Small intestine (tissue), 7 donors: ENCODE measurements around the gene KIF18B. TPM values are rescaled to one million over a fixed set of nuclear protein-coding genes. Genes with fewer than 3 reads are reported as not detected.
A peak's percentile ranks its signal among the peaks of the same experiment; 100 is the strongest.

ENCODE experiments used
- DNase-seq, 2 donors: peaks; one replicate each; pipeline versions ENCODE4 v3.0.0 to v3.0.0-alpha.2; 2013
- FAIRE-seq: peaks from 2 replicates; lab custom pipeline; 2012; peaks lifted over from hg19 to GRCh38; lab: Jason Lieb, UNC
- H3K27ac ChIP-seq, 3 donors: one replicate each; pipeline ENCODE4 v1.5.1; 2013; ENCODE audit warnings: low read length in 2 of 3, mild to moderate bottlenecking in 2 of 3, control low read depth in 1 of 3, inconsistent platforms in 1 of 3, low read depth in 1 of 3, moderate library complexity in 1 of 3
- H3K27me3 ChIP-seq, 3 donors: one replicate each; pipeline ENCODE4 v1.6.1; 2013; ENCODE audit warnings: low read length in 3 of 3, inconsistent platforms in 1 of 3; ENCODE audit not compliant: control insufficient read depth in 3 of 3, insufficient read depth in 3 of 3
- H3K36me3 ChIP-seq, 3 donors: one replicate each; pipeline ENCODE4 v1.6.1; 2013; ENCODE audit warnings: low read length in 3 of 3, inconsistent platforms in 1 of 3, low read depth in 1 of 3, mild to moderate bottlenecking in 1 of 3, moderate library complexity in 1 of 3; ENCODE audit not compliant: control insufficient read depth in 3 of 3, insufficient read depth in 2 of 3
- H3K4me1 ChIP-seq, 3 donors: one replicate each; pipeline ENCODE4 v1.6.1; 2013; ENCODE audit warnings: low read length in 2 of 3, inconsistent platforms in 1 of 3, low read depth in 1 of 3, mild to moderate bottlenecking in 1 of 3, moderate library complexity in 1 of 3; ENCODE audit not compliant: control insufficient read depth in 3 of 3, insufficient read depth in 2 of 3
- H3K4me3 ChIP-seq, 3 donors: one replicate each; pipeline ENCODE4 v1.5.1; 2013; ENCODE audit warnings: low read length in 3 of 3, control low read depth in 1 of 3, inconsistent platforms in 1 of 3, low read depth in 1 of 3, mild to moderate bottlenecking in 1 of 3, moderate library complexity in 1 of 3
- H3K9me3 ChIP-seq, 2 donors: one replicate each; pipeline ENCODE4 v1.6.1; 2013; ENCODE audit warnings: low read depth in 1 of 2, low read length in 1 of 2; ENCODE audit not compliant: control insufficient read depth in 2 of 2, insufficient read depth in 1 of 2
- WGBS, 3 donors: extraction: QIAGEN DNeasy Blood & Tissue Kit; methylation state at CpG; one replicate each; pipeline ENCODE4 v1.1.7; 2013; 5-methylcytosine and 5-hydroxymethylcytosine counted together
- polyA plus RNA-seq, 4 donors: library from polyadenylated mRNA; stranded (reverse) in 3 of 4; unstranded in 1 of 4; fragments of 200-250 nt in 3 of 4; fragments of 120-200 nt in 1 of 4; gene quantifications; one replicate each; pipeline versions ENCODE4 v1.2.1 to v1.2.3, GENCODE V29; 2013
- donor health status: healthy with polysubstance abuse.
- donor health status: control.
- donor health status: control.
- donor health status: Bipolar disorder and iron deficiency.
- donor health status: healthy.

Gene KIF18B
- polyA plus RNA-seq, 4 donors, result 0.27 to 9.5 (median 3.8) TPM

DNA sequence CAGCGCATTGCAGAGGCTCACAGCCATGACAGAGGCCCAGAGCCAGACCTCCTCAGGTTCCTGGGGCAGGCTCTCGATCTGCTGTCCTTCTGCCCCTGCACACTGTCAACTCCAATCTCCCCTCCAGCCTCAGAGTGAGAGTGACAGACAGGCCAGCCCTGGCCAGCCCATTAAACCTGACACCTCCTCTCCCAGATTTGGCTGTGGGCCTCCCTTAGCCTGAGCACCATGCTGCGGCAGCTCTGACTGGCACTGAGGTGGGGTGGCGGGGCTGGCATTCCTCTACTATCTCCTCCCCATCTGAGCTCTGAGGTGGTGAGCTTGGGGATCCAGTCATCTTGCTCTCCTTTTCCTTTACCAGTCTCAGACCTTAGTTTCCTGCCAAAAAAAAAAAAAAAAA is 36.0 kb upstream of the KIF18B start:
- Histone ChIP-seq H3K4me3 (no peak overlapping the region), H3K9me3 (no peaks in the 10 kb centered on the region), H3K4me1 (peaks cover 0 to 40% (median 0%) of the 10 kb centered on the region in 3 donors), H3K27ac (no peak overlapping the region), H3K27me3 (peaks cover under 1 to 61% (median 2%) of the 10 kb centered on the region in 3 donors), H3K36me3 (no peaks in the 10 kb centered on the region)
- no peak for DNase-seq
- FAIRE-seq, result no peak
- 86 to 94% (median 93%) methylated on average over 4 of the region's 4 CpGs for WGBS, 3 donors

DNA sequence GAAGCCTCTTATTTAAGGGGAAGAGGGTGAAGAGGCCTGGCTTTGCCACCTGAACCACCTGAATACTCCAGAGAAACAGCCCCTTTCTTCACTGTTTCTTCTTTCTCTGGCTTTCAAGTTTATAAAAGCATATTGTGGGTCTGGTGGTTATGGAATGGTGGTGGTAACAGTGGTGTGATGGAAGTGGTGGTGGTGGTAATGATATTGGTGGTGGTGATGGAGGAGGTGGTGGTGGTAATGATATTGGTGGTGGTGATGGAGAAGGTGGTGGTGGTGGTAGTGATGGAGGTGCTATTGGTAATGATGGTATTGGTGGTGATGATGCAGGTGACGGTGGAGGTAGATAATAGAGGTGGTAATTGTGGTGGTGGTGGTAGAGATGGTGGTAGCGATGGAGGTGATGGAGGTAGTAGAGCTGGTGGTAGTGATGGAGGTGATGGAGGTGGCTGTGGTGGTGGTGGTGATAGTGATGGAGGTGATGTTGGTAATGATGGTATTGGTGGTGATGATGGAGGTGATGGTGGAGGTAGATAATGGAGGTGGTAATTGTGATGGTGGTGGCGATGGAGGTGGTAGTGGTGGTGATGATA is 34.6 kb upstream of the KIF18B start:
- no peaks in the 10 kb centered on the region for H3K9me3 ChIP-seq
- H3K4me3 ChIP-seq, result no peak overlapping the region
- H3K27ac ChIP-seq, result peak overlapping the region in 2 of 3 donors; percentile 28 to 79
- 87 to 94% (median 89%) methylated on average over 3 of the region's 3 CpGs for WGBS, 3 donors
- H3K27me3 ChIP-seq, result peaks cover 0 to 61% (median 4%) of the 10 kb centered on the region in 3 donors
- H3K4me1 ChIP-seq, result peaks cover 0 to 44% (median 0%) of the 10 kb centered on the region in 3 donors
- DNase-seq (no peak), FAIRE-seq (no peak)
- no peaks in the 10 kb centered on the region for H3K36me3 ChIP-seq

DNA sequence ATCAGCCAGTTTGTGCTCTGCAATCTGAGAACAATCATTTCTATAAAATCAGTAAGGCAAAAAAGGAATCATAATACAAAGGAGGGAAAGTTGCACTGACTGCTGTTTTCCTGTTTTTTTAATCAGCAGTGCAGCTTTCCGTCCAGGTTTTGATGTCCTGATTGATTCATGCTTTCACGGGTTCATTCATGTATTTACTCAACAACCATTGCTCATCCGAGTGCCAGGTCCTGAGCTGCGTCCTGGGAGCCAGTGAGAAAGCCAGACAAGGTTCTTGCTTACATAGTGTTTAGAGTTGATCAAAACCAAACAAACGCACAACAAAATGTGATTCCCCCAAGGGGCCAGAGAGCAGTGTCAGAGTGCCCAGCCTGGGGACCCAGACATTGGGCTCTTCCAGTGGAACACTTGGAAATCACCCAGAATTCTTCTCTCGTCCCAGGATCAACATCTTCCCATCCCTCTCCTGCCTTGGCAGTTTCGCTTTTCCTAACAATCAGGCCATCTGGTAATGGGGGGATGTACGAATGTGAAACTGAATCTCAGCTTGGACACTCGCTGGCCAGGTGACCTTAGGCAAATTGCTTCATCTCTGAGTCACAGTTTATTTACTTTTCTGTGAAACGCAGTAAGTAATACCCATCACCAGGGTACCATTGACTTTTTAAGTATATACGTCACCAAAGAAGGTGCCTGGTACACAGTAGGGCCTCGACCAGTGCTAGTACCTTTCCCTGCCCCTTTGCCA is 33.8 kb upstream of the KIF18B start:
- peak overlapping the region in 2 of 3 donors; percentile 56 to 79 for H3K27ac ChIP-seq
- H3K27me3 ChIP-seq, result peaks cover 0 to 63% (median 4%) of the 10 kb centered on the region in 3 donors
- 12 to 31% (median 16%) methylated on average over 12 of the region's 12 CpGs for WGBS, 3 donors
- FAIRE-seq (no peak), DNase-seq (peak in 1 of 2 donors; percentile 30)
- no peak overlapping the region for H3K4me3 ChIP-seq
- H3K4me1 ChIP-seq, result peaks cover 0 to 43% (median 0%) of the 10 kb centered on the region in 3 donors
- H3K9me3 ChIP-seq, result no peaks in the 10 kb centered on the region
- H3K36me3 ChIP-seq, result no peaks in the 10 kb centered on the region

DNA sequence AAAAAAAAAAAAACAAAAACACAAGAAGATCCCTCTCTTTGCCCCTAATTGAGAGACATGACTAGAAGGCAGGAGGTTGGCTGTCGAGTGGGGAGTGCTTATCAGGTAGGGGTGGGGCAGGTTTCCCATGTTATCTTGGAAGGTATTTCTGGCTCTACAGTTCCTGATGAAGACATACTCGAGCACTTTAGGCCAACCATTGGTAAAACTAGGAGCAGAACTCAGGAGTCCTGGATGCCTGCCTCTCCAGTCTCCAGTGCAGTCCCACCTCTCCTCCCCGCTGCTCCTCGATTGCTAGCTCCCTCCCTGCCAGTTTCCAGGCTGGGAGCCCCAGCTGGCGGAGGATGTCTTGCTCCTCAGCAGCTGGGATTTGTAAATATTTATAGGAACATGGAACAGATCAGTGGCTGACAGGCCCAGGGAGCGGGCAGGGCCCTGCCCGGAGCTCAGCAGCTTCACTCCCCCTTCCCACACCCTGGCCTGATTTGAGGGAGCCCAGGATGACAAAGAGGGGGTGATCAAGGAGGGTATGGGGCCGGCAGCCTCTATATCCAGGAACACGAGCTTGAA is 31.9 kb upstream of the KIF18B start:
- Histone ChIP-seq H3K27ac (peak overlapping the region in 2 of 3 donors; percentile 56 to 79), H3K4me3 (no peak overlapping the region), H3K9me3 (no peaks in the 10 kb centered on the region), H3K27me3 (peaks cover 4 to 65% (median 4%) of the 10 kb centered on the region in 3 donors), H3K36me3 (no peaks in the 10 kb centered on the region), H3K4me1 (peaks cover 0 to 43% (median 0%) of the 10 kb centered on the region in 3 donors)
- FAIRE-seq (no peak), DNase-seq (peak; percentile 34 to 57)
- WGBS, 3 donors, result 18 to 40% (median 38%) methylated on average over 9 of the region's 9 CpGs

DNA sequence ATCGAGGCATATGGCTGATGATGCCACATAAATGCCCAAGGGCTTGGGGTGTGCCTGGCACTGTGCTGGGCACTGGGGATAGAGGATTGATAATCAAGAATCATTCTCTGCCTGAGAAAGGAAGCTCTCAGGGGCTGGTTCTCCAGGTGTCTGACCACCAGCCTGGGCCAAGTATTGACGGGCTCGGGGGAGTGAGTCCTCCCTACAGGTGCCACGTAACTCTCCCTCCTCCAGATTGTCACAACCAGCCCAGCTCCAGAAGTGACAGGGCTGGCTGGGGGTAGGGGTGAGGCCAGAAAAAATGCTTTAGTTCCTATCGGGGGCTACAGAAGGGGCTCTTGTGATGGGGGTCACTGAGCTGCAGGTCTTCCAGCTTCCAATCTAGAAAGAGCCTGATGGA is 31.2 kb upstream of the KIF18B start:
- Histone ChIP-seq H3K4me3 (no peak overlapping the region), H3K9me3 (no peaks in the 10 kb centered on the region), H3K27me3 (peaks cover 4 to 65% (median 4%) of the 10 kb centered on the region in 3 donors), H3K27ac (peak overlapping the region in 1 of 3 donors; percentile 59), H3K36me3 (no peaks in the 10 kb centered on the region), H3K4me1 (peaks cover 0 to 43% (median 0%) of the 10 kb centered on the region in 3 donors)
- FAIRE-seq (no peak), DNase-seq (no peak)
- 70 to 85% (median 80%) methylated on average over 5 of the region's 5 CpGs for WGBS, 3 donors

DNA sequence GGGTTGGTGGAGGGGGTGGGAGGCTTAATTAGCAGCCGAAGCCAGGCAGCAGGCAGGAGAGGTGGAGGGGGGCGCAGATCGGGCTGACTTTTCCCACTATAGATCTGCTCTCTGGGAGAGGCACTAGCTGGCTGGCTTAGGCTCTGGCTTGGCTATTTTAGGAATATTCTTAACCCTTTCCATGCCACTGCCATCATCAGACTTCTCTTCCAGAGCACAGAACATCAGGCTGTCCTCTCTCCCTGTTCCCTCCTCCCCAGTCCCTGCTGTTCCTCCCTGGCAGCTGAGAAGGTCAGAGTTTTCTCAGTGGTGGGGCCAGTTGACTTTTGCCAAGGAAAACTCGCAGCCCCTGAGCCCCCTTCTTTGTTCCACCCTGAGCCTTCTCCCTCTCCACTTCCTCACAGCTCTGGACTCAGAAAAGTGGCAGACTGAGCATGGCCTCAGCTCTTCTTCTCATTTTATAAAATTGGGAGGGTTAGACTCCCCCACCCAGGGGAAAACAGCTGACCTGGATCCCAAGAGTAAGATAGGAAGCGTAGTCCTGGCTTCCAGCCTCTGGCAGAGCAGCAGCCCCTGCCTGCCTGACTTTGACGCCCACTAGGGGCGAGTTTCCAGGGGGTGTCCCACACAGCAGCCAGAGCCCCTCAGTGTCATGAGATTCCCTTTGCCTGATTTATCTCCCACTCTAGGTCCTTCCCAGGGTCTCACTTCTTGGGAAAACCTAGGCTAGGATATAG is 30.4 kb upstream of the KIF18B start:
- 48 to 61% (median 56%) methylated on average over 7 of the region's 7 CpGs for WGBS, 3 donors
- no peak for FAIRE-seq
- H3K4me3 ChIP-seq, result no peak overlapping the region
- peaks cover 0 to 43% (median 0%) of the 10 kb centered on the region in 3 donors for H3K4me1 ChIP-seq
- no peak for DNase-seq
- no peaks in the 10 kb centered on the region for H3K36me3 ChIP-seq
- no peaks in the 10 kb centered on the region for H3K9me3 ChIP-seq
- H3K27me3 ChIP-seq, result peaks cover 4 to 68% (median 4%) of the 10 kb centered on the region in 3 donors
- H3K27ac ChIP-seq, result peak overlapping the region in 2 of 3 donors; percentile 32 to 56

DNA sequence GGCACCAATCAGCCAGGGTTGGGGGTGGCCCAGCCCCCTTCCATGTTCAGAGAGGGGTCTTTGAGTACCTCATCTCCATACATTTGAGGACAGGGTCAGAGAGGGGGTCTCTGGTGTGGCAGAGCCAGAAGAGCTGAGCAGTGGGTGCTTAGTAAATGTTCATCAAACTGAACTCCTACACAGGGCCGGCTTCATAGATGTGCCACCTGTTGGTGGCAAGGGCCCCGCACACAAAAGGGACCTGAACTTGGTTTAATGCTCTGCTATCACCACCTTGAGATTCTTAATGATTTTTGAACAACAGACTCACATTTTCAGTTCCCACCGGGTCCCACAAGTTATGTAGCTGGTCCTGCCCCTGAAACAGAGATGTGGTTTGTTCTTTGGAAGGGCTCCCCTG is 29.5 kb upstream of the KIF18B start:
- Histone ChIP-seq H3K27me3 (peaks cover 4 to 77% (median 4%) of the 10 kb centered on the region in 3 donors), H3K4me3 (no peak overlapping the region), H3K9me3 (no peaks in the 10 kb centered on the region), H3K4me1 (peaks cover 0 to 43% (median 0%) of the 10 kb centered on the region in 3 donors), H3K27ac (no peak overlapping the region), H3K36me3 (no peaks in the 10 kb centered on the region)
- DNase-seq, result no peak
- FAIRE-seq, result no peak
- 59 to 63% (median 61%) methylated on average over 3 of the region's 3 CpGs for WGBS, 3 donors

DNA sequence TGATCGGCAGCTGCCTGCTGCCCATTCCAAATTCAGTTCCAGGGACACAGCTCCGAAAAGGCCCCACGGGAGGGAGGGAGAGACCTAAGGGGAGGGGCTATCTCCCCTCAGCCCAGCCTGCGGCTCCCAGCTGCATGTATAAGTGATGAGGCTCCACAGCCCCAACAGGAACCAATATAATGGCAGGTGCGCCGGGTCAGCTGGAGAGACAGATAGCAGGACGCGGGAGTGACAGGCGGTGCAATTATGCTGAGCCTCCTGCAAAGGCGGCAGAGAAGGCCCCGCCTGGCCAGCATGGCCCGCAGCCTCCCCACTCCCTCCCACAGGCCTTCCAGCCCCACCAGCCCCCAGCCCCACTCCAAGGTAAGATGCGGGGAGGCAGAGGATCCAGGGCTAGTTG is 28.6 kb upstream of the KIF18B start:
- peaks cover 4 to 82% (median 6%) of the 10 kb centered on the region in 3 donors for H3K27me3 ChIP-seq
- 18 to 50% (median 33%) methylated on average over 12 to 13 of the region's 13 CpGs for WGBS, 3 donors
- H3K27ac ChIP-seq, result no peak overlapping the region
- H3K4me1 ChIP-seq, result peaks cover 0 to 40% (median 0%) of the 10 kb centered on the region in 3 donors
- no peaks in the 10 kb centered on the region for H3K36me3 ChIP-seq
- DNase-seq (no peak), FAIRE-seq (no peak)
- no peaks in the 10 kb centered on the region for H3K9me3 ChIP-seq
- no peak overlapping the region for H3K4me3 ChIP-seq
